Amygdala (tissue), 56 donors: ENCODE results near the gene TMEM127.
"Not testable (repeated sequence)": the region's sequence is repeated elsewhere in the genome, so short reads cannot be mapped to it uniquely, and the experiment has no call there.

Experiments used
- DNase-seq, 56 donors: peaks; one replicate each; lab custom pipeline; 2025; lab: John Stamatoyannopoulos, UW

Gene TMEM127

GRCh38 chr2:96265840-96266679, at the start of gene TMEM127, which contains the start of gene CIAO1:
Gene TMEM127, minus strand, starts transcription at chr2:96265997. Its CDS starts 616 bp downstream, at chr2:96265381.
Gene CIAO1, plus strand, starts transcription at chr2:96266225. Its CDS starts 126 bp downstream, at chr2:96266351.
- DNase-seq, result peak; percentile 80 to 99 (median 98)

- no peak for DNase-seq
Observed at GRCh38 chr2:96315005-96315399, 49.2 kb upstream of the TMEM127 start.

- DNase-seq, result no peak
Observed at GRCh38 chr2:96308248-96308647, 42.5 kb upstream of the TMEM127 start.

DNA sequence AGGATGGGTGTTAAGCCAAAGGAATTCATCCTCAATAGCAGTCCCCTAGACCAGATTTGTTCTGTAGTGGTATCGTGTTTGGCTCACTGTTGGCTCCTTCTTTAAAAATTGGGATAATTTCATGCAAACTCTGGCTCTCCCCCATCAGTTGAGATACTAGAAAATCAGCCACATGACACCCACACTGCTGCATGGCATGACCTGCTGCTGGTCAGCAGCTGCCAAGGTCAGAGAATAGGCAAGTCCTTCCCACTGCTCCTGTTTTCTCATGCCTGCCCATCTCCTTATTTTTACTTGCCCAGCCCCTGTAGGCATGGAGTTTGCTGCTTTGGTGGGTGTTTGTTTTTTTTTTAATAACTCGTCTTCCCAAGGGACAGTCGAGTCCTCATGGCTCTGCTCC, 40.6 kb upstream of the TMEM127 start:
- DNase-seq, result no peak

DNA sequence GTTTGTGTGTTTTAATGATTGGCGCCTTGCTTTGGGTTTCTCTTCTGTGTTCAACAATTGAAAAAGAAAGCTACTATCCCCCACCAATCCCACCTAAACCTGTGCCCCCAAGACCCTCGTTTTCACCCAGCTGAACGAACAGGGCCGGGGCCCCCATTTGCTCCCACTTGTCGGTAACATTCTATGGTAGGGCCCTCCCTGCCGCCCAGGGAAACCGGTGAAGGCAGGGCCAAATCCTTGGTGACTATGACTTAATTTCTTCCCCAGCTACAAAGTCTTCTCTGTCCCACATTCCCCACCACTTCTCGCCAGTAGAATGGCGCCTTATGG, 40.1 kb upstream of the TMEM127 start:
- DNase-seq, result no peak

DNA sequence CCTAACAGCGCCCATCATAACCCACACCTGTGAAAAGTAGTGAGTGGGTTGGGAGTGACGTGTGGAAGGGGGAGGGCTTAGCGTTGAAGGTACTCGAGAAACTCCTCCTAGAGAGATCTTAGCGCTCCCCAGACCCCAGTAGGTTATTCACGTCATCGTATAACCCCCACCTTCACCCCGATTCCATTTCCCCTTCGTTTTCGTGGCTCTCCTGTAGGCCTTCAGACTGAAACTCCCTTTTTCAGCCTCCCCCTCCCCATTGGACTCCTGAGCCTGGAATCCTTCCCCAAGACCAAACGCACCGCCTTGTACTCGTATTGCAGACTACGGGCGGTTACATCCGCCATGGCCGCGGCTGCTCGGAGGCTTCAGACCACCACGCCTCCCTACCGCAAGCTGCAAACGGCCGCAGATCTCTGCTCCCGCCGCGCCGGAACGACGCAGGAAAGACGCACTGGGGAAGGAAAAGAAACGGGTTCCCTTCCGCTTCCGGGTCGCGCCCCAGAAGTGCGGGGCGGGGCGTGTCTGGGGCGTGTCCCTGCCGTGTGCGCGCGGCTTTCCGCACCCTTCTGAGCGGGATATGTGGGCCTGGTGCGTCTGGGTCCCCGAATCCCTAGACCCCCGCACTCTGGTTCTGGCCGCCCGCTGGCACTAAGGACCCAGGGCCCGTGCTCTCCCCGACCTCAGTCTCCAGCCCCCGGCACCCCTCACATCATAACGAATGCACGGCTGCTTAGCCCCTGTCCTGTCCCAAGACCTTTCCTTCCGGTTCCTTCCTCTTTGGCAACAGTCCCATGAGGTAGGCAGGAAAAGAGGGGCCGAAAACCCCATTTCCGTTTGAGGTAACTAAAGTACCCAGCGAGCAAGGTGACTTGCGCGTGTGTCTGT, 39.5 kb upstream of the TMEM127 start, which contains the start of gene SNRNP200:
SNRNP200 (minus strand) TSS at position 456 of the 888 bp plus-strand sequence; CDS start at position 347, 109 bp downstream.
- peak; percentile 33 to 93 (median 78) for DNase-seq

GRCh38 chr2:96304606-96305005, 38.8 kb upstream of the TMEM127 start:
- no peak for DNase-seq

DNA sequence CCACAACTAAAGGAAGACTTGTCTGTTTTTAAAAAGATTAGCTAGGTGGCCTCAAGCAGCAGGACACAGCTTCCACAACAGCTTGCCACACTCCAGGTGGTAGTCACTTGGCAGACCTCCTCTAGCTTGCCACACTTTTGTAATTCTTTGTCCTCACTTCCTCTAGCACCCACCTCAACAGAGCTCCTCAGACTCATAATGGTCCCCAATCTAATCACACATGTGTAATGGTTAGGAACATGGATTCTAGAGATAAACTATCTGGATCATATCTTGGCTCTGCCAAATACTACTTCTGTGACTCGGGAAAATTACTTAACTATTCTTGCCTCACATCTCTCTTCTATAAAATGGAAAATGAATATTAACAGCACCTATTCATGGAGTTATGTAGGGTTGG, 36.1 kb upstream of the TMEM127 start:
- DNase-seq, result no peak

DNA sequence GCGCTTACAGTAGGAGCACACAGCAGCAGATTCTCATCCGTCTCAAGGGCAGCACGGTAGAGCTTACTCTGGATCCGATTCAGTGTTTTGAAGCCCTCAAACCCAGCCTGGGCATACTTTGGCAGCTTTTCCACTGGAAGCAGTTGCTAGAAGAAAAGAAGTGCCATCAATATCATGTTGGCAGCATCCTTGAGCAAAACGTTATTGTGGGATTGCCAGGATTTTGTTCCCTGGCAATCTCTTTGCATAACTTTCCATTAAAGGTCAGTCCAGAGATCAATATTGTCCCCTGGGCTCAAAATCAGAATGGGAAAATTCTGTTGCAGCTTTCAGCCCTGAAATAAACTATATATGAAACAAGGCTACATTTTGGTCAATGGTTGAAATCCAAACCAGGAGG, 31.1 kb upstream of the TMEM127 start:
- DNase-seq, result no peak

GRCh38 chr2:96294271-96294670, 28.5 kb upstream of the TMEM127 start:
- DNase-seq, result not testable (repeated sequence)

- no peak for DNase-seq
Observed at GRCh38 chr2:96291751-96292150, 26.0 kb upstream of the TMEM127 start.

- no peak for DNase-seq
Observed at GRCh38 chr2:96287273-96287856, 21.6 kb upstream of the TMEM127 start.

GRCh38 chr2:96276787-96277499, 11.1 kb upstream of the TMEM127 start:
- peak in 1 of 56 donors; percentile 15 for DNase-seq

DNA sequence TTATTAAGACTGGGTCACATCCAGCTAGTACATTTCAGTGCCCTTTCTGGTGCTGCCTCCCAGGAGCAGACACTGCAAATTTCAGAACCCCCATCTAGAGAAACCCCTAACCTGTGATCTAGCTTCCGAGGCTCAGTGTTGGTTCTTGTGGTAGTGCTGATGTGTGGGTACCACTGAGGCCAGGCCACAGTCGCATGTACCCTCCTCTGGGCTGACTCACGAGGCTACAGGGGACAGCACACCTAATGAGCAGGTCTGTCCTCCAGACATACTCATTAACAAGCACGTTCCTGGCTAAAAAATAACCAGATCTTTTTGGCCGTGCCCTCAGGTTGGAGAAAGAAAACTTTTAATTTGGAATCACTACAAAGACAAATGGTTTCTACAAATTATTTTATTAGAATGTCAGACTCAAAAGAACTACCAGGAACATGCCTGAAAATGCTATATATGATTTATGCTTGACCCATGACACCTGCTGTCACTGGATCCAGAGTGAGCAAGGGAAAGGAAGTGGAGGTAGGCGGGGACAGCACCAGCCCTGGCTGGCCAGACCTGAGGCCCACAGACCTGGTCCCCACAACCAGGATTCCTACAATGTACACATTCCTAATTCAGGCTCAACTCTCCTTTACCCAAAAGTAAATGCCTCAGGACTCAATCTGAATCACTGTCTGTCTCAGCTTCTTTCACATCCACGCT, 8.7 kb upstream of the TMEM127 start:
- no peak for DNase-seq

- DNase-seq, result no peak
Observed at GRCh38 chr2:96273763-96274162, 8.0 kb upstream of the TMEM127 start.

GRCh38 chr2:96271995-96272394, 6.2 kb upstream of the TMEM127 start:
- no peak for DNase-seq

DNA sequence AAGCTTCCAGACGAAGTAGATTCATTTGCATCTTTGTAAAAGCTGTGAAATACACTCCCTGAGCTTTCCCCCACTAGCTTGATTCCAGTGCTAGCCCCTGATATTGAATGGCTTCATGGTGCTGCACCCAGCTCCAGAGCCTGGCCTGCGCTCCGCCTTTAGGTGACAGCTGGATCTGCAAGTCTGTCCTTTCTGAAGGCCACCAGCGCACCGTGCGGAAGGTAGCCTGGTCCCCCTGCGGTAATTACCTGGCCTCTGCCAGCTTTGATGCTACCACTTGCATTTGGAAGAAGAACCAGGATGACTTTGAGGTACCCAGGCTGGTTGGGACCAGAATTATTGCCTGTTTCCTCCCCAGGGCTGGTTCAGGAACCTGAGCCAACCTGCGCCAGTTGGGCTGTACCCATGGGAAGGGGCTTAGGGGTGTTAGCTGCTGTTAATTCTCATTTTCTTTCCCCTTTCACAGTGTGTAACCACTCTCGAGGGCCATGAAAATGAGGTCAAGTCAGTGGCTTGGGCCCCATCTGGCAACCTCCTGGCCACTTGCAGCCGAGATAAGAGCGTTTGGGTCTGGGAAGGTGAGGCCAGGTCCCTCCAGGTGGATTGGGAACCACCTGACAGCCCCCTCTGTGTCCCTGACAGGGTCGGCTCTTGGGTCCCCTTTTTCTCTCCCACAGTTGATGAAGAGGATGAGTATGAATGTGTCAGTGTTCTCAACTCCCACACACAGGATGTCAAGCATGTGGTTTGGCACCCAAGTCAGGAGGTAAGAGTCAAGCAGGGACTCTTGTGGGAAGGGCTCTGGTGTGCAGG, 1.6 kb upstream of the TMEM127 start:
- DNase-seq, result no peak

DNA sequence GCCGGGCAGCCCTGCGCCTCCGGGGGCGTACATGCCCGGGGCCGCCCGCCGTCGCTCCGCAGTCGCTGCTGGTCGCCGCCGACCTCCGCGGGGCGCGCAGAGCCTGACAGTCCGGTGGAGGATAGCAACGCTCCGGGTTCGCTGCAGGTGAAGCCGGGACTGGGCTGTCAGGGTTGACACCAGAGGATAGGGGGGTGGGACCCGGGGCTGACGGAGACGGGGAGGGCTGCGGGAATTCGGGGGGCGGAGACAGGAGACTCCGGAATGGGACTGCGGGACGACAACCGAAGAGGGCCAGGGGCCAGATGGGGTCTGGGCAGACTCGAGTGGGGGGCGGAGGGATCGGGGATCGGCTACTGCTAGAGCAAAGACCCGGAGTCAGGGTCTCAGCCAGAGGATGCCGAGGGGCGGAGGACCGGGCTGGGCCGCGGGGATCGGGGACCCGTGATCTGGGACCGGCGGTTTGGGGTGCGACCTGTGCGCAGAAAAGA, 403 bp downstream of the TMEM127 start:
- peak in 25 of 56 donors; percentile 50 to 81 (median 65) for DNase-seq
